A673 (cell line): ENCODE measurements around the gene NNMT.

ENCODE experiments used
- CTCF ChIP-seq: fragments of 300-800, 200-600 bp; sonication (generic); conservative IDR thresholded peaks from 2 replicates; pipeline ENCODE4 v1.5.1; 2017; ENCODE audit warnings: low read depth, mild to moderate bottlenecking, antibody characterized with exemption, low read length, moderate library complexity, mixed read lengths
- EZH2 ChIP-seq: fragments of 200-600 bp; sonication (generic); IDR thresholded peaks from 2 replicates; pipeline ENCODE4 v1.6.1; 2017; ENCODE audit warnings: borderline replicate concordance, low read depth, mild to moderate bottlenecking, mixed read lengths, antibody characterized with exemption, low read length; ENCODE audit not compliant: poor library complexity, severe bottlenecking

- no peak for TF ChIP-seq CTCF
- no peak for TF ChIP-seq EZH2
Measured at GRCh38 chr11:114291381-114291780, 4.8 kb upstream of the NNMT start.
